GM23338 (cell line): ENCODE results near the gene COG2. TPM values are rescaled to one million over a fixed set of nuclear protein-coding genes. Genes with fewer than 3 reads are reported as not detected.

ENCODE experiments used
- ATAC-seq: fragments of 200-7000 bp; cut with Tn5 transposase; 3 replicates; pipeline ENCODE4 v1.9.1; 2020
- DNase-seq: peaks from one replicate; pipeline ENCODE4 v3.0.0-alpha.2; 2015; ENCODE audit warnings: low spot score
- H2AFZ ChIP-seq: fragments of 200-600 bp; sonication (generic); 2 replicates; pipeline ENCODE4 v1.8.0; 2016; ENCODE audit warnings: antibody characterized with exemption, mild to moderate bottlenecking, moderate library complexity
- H3F3A ChIP-seq: fragments of 200-600 bp; sonication (generic); replicated peaks from 2 replicates; pipeline ENCODE4 v1.8.0; 2017; ENCODE audit warnings: antibody characterized with exemption, mixed run types, low read depth
- H3K27ac ChIP-seq: fragments of 200-600 bp; sonication (generic); 2 replicates; pipeline ENCODE4 v1.6.1; 2016; ENCODE audit warnings: low read depth
- H3K27me3 ChIP-seq: fragments of 200-600 bp; sonication (generic); 2 replicates; pipeline ENCODE4 v1.8.0; 2016; ENCODE audit warnings: mild to moderate bottlenecking, mixed run types, moderate library complexity; ENCODE audit not compliant: insufficient read depth
- H3K36me3 ChIP-seq: fragments of 200-600 bp; sonication (generic); 2 replicates; pipeline ENCODE4 v1.8.0; 2016; ENCODE audit warnings: mild to moderate bottlenecking; ENCODE audit not compliant: insufficient read depth
- H3K4me1 ChIP-seq: fragments of 200-600 bp; sonication (generic); 2 replicates; pipeline ENCODE4 v1.8.0; 2016; ENCODE audit warnings: mild to moderate bottlenecking, moderate library complexity; ENCODE audit not compliant: insufficient read depth
- H3K4me2 ChIP-seq: fragments of 200-600 bp; sonication (generic); 2 replicates; pipeline ENCODE4 v1.7.1; 2017; ENCODE audit warnings: mixed run types
- H3K4me3 ChIP-seq: fragments of 200-600 bp; sonication (generic); 2 replicates; pipeline ENCODE4 v1.6.1; 2016; ENCODE audit warnings: mixed run types
- H3K79me2 ChIP-seq: fragments of 200-600 bp; sonication (generic); replicated peaks from 2 replicates; pipeline ENCODE4 v1.8.0; 2017; ENCODE audit warnings: mild to moderate bottlenecking; ENCODE audit not compliant: insufficient read depth
- H3K9me2 ChIP-seq: fragments of 200-600 bp; sonication (generic); 2 replicates; pipeline ENCODE4 v1.8.0; 2017; ENCODE audit not compliant: insufficient read depth
- H4K20me1 ChIP-seq: fragments of 200-600 bp; sonication (generic); replicated peaks from 2 replicates; pipeline ENCODE4 v1.8.0; 2017; ENCODE audit warnings: mild to moderate bottlenecking; ENCODE audit not compliant: insufficient read depth
- H3K27ac Mint-ChIP-seq: 2 replicates; pipeline ENCODE4 v1.8.0; 2020; ENCODE audit warnings: inconsistent platforms, mild to moderate bottlenecking, moderate library complexity, mixed read lengths
- H3K27me3 Mint-ChIP-seq: 3 replicates; pipeline ENCODE4 v1.8.0; 2022; ENCODE audit warnings: low read depth, mild to moderate bottlenecking, moderate library complexity, mixed read lengths, inconsistent platforms; ENCODE audit not compliant: insufficient read depth, poor library complexity
- H3K36me3 Mint-ChIP-seq: 3 replicates; pipeline ENCODE4 v1.8.0; 2021; ENCODE audit warnings: low read depth, mild to moderate bottlenecking, inconsistent platforms, moderate library complexity, mixed read lengths
- H3K4me1 Mint-ChIP-seq: 3 replicates; pipeline ENCODE4 v1.8.0; 2020; ENCODE audit warnings: mild to moderate bottlenecking, inconsistent platforms, mixed read lengths
- H3K4me3 Mint-ChIP-seq: 3 replicates; pipeline ENCODE4 v1.8.0; 2021; ENCODE audit warnings: moderate library complexity, mild to moderate bottlenecking, inconsistent platforms, mixed read lengths
- H3K9me3 Mint-ChIP-seq: 3 replicates; pipeline ENCODE4 v1.8.0; 2020; ENCODE audit warnings: moderate library complexity, mild to moderate bottlenecking, inconsistent platforms, mixed read lengths
- CREB1 ChIP-seq: fragments of 250-450 bp; sonication (Bioruptor Pico); IDR thresholded peaks from 2 replicates; pipeline ENCODE4 v1.5.0; 2020; ENCODE audit warnings: low read depth, mild to moderate bottlenecking, moderate library complexity
- ETS1 ChIP-seq: IDR thresholded peaks from 2 replicates; pipeline ENCODE4 v1.6.1; 2016; ENCODE audit warnings: antibody characterized with exemption
- EZH2 ChIP-seq: fragments of 200-600 bp; sonication (generic); IDR thresholded peaks from one replicate; pipeline ENCODE4 v1.8.0; 2017; ENCODE audit warnings: antibody characterized with exemption, mild to moderate bottlenecking, low read depth; ENCODE audit not compliant: unreplicated experiment
- EZH2phosphoT487 ChIP-seq: fragments of 200-600 bp; sonication (generic); IDR thresholded peaks from one replicate; pipeline ENCODE4 v1.8.1; 2018; ENCODE audit warnings: antibody characterized with exemption; ENCODE audit not compliant: unreplicated experiment
- JUNB ChIP-seq: IDR thresholded peaks from one replicate; pipeline ENCODE4 v1.6.1; 2016; ENCODE audit warnings: antibody characterized with exemption; ENCODE audit not compliant: unreplicated experiment
- NANOG ChIP-seq: IDR thresholded peaks from 2 replicates; pipeline ENCODE4 v1.6.1; 2016; ENCODE audit warnings: antibody characterized with exemption, borderline replicate concordance
- POLR2AphosphoS5 ChIP-seq: IDR thresholded peaks from 2 replicates; pipeline ENCODE4 v1.6.1; 2016; ENCODE audit warnings: antibody characterized with exemption, low read depth
- REST ChIP-seq: IDR thresholded peaks from one replicate; pipeline ENCODE4 v1.6.1; 2018; ENCODE audit warnings: antibody characterized with exemption; ENCODE audit not compliant: unreplicated experiment
- STAT1 ChIP-seq: IDR thresholded peaks from one replicate; pipeline ENCODE4 v1.6.1; 2016; ENCODE audit warnings: antibody characterized with exemption; ENCODE audit not compliant: unreplicated experiment
- ZNF114 ChIP-seq: fragments of 250-450 bp; sonication (Bioruptor Pico); IDR thresholded peaks from 2 replicates; pipeline ENCODE4 v1.5.0; 2020; ENCODE audit warnings: mild to moderate bottlenecking, moderate library complexity
- ZNF331 ChIP-seq: fragments of 250-450 bp; sonication (Bioruptor Pico); IDR thresholded peaks from 2 replicates; pipeline ENCODE4 v1.5.0; 2020; ENCODE audit warnings: low read depth, mild to moderate bottlenecking, moderate library complexity
- ZNF462 ChIP-seq: fragments of 250-450 bp; sonication (Bioruptor Pico); IDR thresholded peaks from 2 replicates; pipeline ENCODE4 v1.5.0; 2020; ENCODE audit warnings: mild to moderate bottlenecking, moderate library complexity
- polyA plus RNA-seq: library from polyadenylated mRNA; unstranded; fragments of >200 nt; fragmentation: Nextera tagmentation; extraction: Ambion mirVana; gene quantifications from 2 replicates; pipeline ENCODE4 v1.2.1, GENCODE V29; 2016
- total RNA-seq: library from RNA; depleted of rRNA; stranded (reverse); fragments of >200 nt; shearing (Covaris generic); gene quantifications from 2 replicates; pipeline ENCODE4 v1.2.3, GENCODE V29; 2014
- TF ChIP-seq, protein P1 (sequence below), 2 experiments: fragments of 200-600 bp in 1 of 2; sonication (generic) in 1 of 2; conservative IDR thresholded peaks; 2 replicates each; pipeline versions ENCODE4 v1.5.1 to v1.6.1; 2016 to 2017; ENCODE audit warnings: antibody characterized with exemption in 2 of 2, low read depth in 2 of 2, mild to moderate bottlenecking in 2 of 2, moderate library complexity in 1 of 2

COG2 gene
- total and polyA plus RNA-seq, 2 experiments from 2014 or later, result 35.8 to 38.5 TPM

DNA sequence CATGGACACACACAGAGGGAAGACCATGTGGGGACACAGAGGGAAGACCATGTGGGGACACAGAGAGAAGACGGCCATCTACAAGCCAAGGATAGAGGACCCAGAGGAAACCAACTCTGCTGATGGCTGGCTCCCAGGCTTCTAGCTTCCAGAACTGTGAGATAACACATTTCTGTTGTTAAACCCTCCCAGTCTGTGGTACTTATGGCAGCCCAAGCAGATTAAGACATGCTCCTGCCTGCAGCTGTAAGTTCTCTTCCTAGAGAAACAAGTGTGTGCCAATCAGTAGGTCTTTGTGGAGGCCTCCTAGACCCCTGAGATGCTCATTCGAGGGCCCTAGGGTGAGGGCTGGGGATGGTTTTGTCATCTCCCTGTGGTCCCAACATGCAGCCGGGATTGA is 69.0 kb downstream of the COG2 start:
- no peak overlapping the region for H3K4me3 Mint-ChIP-seq
- H3K4me1 Mint-ChIP-seq, result peaks cover 14% of the 10 kb centered on the region
- no peak for ATAC-seq
- no peaks in the 10 kb centered on the region for H3K79me2 ChIP-seq
- no peaks in the 10 kb centered on the region for H3K36me3 Mint-ChIP-seq
- DNase-seq, result no peak
- H3K4me2 ChIP-seq, result no peak overlapping the region
- H3K27ac Mint-ChIP-seq, result no peak overlapping the region
- no peak for TF ChIP-seq ZNF331
- no peak for TF ChIP-seq ETS1
- TF ChIP-seq NANOG, result no peak
- TF ChIP-seq, protein P1, sequence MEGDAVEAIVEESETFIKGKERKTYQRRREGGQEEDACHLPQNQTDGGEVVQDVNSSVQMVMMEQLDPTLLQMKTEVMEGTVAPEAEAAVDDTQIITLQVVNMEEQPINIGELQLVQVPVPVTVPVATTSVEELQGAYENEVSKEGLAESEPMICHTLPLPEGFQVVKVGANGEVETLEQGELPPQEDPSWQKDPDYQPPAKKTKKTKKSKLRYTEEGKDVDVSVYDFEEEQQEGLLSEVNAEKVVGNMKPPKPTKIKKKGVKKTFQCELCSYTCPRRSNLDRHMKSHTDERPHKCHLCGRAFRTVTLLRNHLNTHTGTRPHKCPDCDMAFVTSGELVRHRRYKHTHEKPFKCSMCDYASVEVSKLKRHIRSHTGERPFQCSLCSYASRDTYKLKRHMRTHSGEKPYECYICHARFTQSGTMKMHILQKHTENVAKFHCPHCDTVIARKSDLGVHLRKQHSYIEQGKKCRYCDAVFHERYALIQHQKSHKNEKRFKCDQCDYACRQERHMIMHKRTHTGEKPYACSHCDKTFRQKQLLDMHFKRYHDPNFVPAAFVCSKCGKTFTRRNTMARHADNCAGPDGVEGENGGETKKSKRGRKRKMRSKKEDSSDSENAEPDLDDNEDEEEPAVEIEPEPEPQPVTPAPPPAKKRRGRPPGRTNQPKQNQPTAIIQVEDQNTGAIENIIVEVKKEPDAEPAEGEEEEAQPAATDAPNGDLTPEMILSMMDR (conservative IDR thresholded peaks at IDR 0.05; ENCODE audit: low read depth in 2 of 2), result no peak
- no peak for TF ChIP-seq ZNF114 (CRISPR knock-in tag)
- no peak for TF ChIP-seq STAT1
- no peak for TF ChIP-seq EZH2
- TF ChIP-seq CREB1 (CRISPR knock-in tag), result no peak
- TF ChIP-seq ZNF462 (CRISPR knock-in tag), result no peak
- TF ChIP-seq EZH2phosphoT487, result no peak
- no peak for TF ChIP-seq POLR2AphosphoS5
- TF ChIP-seq REST, result no peak
- no peak for TF ChIP-seq JUNB
- H3K27me3 ChIP-seq, result no peaks in the 10 kb centered on the region
- no peaks in the 10 kb centered on the region for H3K4me1 ChIP-seq
- H3K36me3 ChIP-seq, result no peaks in the 10 kb centered on the region
- no peaks in the 10 kb centered on the region for H3K9me3 Mint-ChIP-seq
- H3K9me2 ChIP-seq, result no peaks in the 10 kb centered on the region
- no peaks in the 10 kb centered on the region for H4K20me1 ChIP-seq
- H3K4me3 ChIP-seq, result no peak overlapping the region
- H3F3A ChIP-seq, result no peaks in the 10 kb centered on the region
- no peak overlapping the region for H3K27ac ChIP-seq
- H2AFZ ChIP-seq, result no peak overlapping the region
- H3K27me3 Mint-ChIP-seq, result peaks cover 12% of the 10 kb centered on the region
